ENCODE measurements around the gene ABTB2.

GRCh38 chr11:34331329-34331728 is 26.5 kb downstream of the ABTB2 start:
- TF ChIP-seq CTCF (conservative IDR thresholded peaks at IDR 0.05; ENCODE audit: low read depth in 2 of 2) (no peak), REST (IDR thresholded peaks at IDR 0.05; ENCODE audit: unreplicated experiment) (no peak), POLR2AphosphoS5 (IDR thresholded peaks at IDR 0.05; ENCODE audit: low read depth) (no peak), ZNF462 (CRISPR knock-in tag; IDR thresholded peaks at IDR 0.05) (no peak), EZH2 (IDR thresholded peaks at IDR 0.05; ENCODE audit: low read depth, unreplicated experiment) (no peak), ZNF114 (CRISPR knock-in tag; IDR thresholded peaks at IDR 0.05) (no peak), EZH2phosphoT487 (IDR thresholded peaks at IDR 0.05; ENCODE audit: unreplicated experiment) (no peak), ETS1 (IDR thresholded peaks at IDR 0.05) (no peak), JUNB (IDR thresholded peaks at IDR 0.05; ENCODE audit: unreplicated experiment) (no peak), CREB1 (CRISPR knock-in tag; IDR thresholded peaks at IDR 0.05; ENCODE audit: low read depth) (no peak), NANOG (IDR thresholded peaks at IDR 0.05; ENCODE audit: borderline replicate concordance) (no peak), STAT1 (IDR thresholded peaks at IDR 0.05; ENCODE audit: unreplicated experiment) (no peak), ZNF331 (CRISPR knock-in tag; IDR thresholded peaks at IDR 0.05; ENCODE audit: low read depth) (no peak)

Measured in GM23338 (cell line).